Mammary epithelial cell (primary cell): ENCODE results near the gene CKAP2L.
"Not testable (repeated sequence)": the region's sequence is repeated elsewhere in the genome, so short reads cannot be mapped to it uniquely, and the experiment has no call there.

ENCODE experiments used
- EZH2 ChIP-seq: IDR thresholded peaks from 2 replicates; pipeline ENCODE4 v1.6.1; 2012; ENCODE audit warnings: low read length, inconsistent platforms, borderline replicate concordance
- TF ChIP-seq, protein P1 (sequence below), 2 donors: IDR thresholded peaks in 1 of 2; conservative IDR thresholded peaks in 1 of 2; 2 replicates each; pipeline ENCODE4 v1.5.1; 2011 to 2012; ENCODE audit warnings: inconsistent platforms in 2 of 2, low read length in 2 of 2, mild to moderate bottlenecking in 2 of 2, control low read depth in 1 of 2, low read depth in 1 of 2; ENCODE audit not compliant: insufficient read depth in 1 of 2; ENCODE audit errors: extremely low read depth in 1 of 2

DNA sequence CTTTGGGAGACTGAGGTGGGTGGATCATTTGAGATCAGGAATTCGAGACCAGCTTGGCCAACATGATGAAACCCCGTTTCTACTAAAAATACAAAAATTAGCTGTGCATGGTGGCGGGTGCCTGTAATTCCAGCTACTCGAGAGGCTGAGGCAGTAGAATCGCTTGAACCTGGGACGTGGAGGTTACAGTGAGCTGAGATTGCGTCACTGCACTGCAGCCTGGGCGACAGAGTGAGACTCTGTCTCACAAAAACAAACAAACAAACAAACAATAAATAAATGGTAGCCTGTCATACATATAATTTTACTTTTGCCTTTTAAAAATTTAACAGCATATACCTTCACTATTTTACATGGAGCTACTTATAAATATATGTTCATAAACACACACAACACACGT lies 57.5 kb downstream of the CKAP2L start:
- TF ChIP-seq, protein P1, sequence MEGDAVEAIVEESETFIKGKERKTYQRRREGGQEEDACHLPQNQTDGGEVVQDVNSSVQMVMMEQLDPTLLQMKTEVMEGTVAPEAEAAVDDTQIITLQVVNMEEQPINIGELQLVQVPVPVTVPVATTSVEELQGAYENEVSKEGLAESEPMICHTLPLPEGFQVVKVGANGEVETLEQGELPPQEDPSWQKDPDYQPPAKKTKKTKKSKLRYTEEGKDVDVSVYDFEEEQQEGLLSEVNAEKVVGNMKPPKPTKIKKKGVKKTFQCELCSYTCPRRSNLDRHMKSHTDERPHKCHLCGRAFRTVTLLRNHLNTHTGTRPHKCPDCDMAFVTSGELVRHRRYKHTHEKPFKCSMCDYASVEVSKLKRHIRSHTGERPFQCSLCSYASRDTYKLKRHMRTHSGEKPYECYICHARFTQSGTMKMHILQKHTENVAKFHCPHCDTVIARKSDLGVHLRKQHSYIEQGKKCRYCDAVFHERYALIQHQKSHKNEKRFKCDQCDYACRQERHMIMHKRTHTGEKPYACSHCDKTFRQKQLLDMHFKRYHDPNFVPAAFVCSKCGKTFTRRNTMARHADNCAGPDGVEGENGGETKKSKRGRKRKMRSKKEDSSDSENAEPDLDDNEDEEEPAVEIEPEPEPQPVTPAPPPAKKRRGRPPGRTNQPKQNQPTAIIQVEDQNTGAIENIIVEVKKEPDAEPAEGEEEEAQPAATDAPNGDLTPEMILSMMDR (conservative IDR thresholded peaks at IDR 0.05 in 1 of 2, IDR thresholded peaks at IDR 0.05 in 1 of 2; ENCODE audit: extremely low read depth in 1 of 2, insufficient read depth in 1 of 2, low read depth in 1 of 2, low read length in 2 of 2): not testable (repeated sequence)
- not testable (repeated sequence) for TF ChIP-seq EZH2
